ENCODE measurements around the gene CEP120.
A peak's percentile ranks its signal among the peaks of the same experiment; 100 is the strongest.
"Not testable (repeated sequence)": the region's sequence is repeated elsewhere in the genome, so short reads cannot be mapped to it uniquely, and the experiment has no call there.

Gene CEP120

GRCh38 chr5:123423278-123424149, at the start of gene CEP120:
Gene CEP120, minus strand, starts transcription at chr5:123423403. Its CDS starts 405 bp downstream, at chr5:123422998.
- DNase-seq = peak; percentile 99

- no peak for DNase-seq
Measured at GRCh38 chr5:123472150-123472924, 49.1 kb upstream of the CEP120 start.

GRCh38 chr5:123471385-123471784, 48.2 kb upstream of the CEP120 start:
- no peak for DNase-seq

GRCh38 chr5:123466839-123467238, 43.6 kb upstream of the CEP120 start:
- DNase-seq = not testable (repeated sequence)

- peak in 1 of 2 donors; percentile 33 for DNase-seq
Measured at GRCh38 chr5:123460296-123460729, 37.1 kb upstream of the CEP120 start.

- not testable (repeated sequence) for DNase-seq
Measured at GRCh38 chr5:123458994-123459393, 35.8 kb upstream of the CEP120 start.

GRCh38 chr5:123456242-123456641, 33.0 kb upstream of the CEP120 start:
- no peak for DNase-seq

- DNase-seq = no peak
Measured at GRCh38 chr5:123455640-123456039, 32.4 kb upstream of the CEP120 start.

- DNase-seq = no peak
Measured at GRCh38 chr5:123455095-123455494, 31.9 kb upstream of the CEP120 start.

- DNase-seq = no peak
Measured at GRCh38 chr5:123454259-123454911, 31.2 kb upstream of the CEP120 start.

- DNase-seq = no peak
Measured at GRCh38 chr5:123452401-123452800, 29.2 kb upstream of the CEP120 start.

GRCh38 chr5:123451047-123451446, 27.8 kb upstream of the CEP120 start:
- no peak for DNase-seq

- no peak for DNase-seq
Measured at GRCh38 chr5:123450640-123451039, 27.4 kb upstream of the CEP120 start.

- DNase-seq = no peak
Measured at GRCh38 chr5:123450114-123450513, 26.9 kb upstream of the CEP120 start.

GRCh38 chr5:123449424-123449974, 26.3 kb upstream of the CEP120 start:
- no peak for DNase-seq

- no peak for DNase-seq
Measured at GRCh38 chr5:123448743-123449142, 25.5 kb upstream of the CEP120 start.

- no peak for DNase-seq
Measured at GRCh38 chr5:123448017-123448617, 24.9 kb upstream of the CEP120 start.

GRCh38 chr5:123444016-123444415, 20.8 kb upstream of the CEP120 start:
- no peak for DNase-seq

GRCh38 chr5:123441408-123441807, 18.2 kb upstream of the CEP120 start:
- DNase-seq = no peak

GRCh38 chr5:123440456-123441181, 17.4 kb upstream of the CEP120 start:
- DNase-seq = no peak

GRCh38 chr5:123439709-123440108, 16.5 kb upstream of the CEP120 start:
- DNase-seq = no peak

- DNase-seq = peak in 1 of 2 donors; percentile 13
Measured at GRCh38 chr5:123438902-123439301, 15.7 kb upstream of the CEP120 start.

Measured in CD4-positive, alpha-beta T cell treated with Interferon alpha-2 for 1 hour (primary cell).